ENCODE data around the gene PUM1.

DNA sequence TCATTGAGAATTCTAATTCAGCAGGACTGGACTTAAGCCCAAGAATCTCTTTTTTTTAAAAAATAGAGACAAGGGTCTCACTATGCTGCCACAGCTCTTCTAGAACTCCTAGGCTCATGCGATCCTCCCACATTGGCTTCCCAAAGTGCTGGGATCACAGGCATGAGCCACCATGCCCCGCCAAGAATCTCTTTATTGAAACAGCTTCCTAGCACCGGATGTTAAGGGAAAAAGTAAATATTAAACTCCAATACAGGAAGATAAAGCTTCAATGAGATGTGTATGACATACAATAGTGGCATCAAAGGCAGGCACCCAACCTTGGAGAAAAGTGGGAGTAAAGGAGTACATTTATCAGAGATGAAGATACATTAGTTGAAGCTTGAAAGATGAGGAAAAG, 25.5 kb downstream of the PUM1 start:
- TF ChIP-seq, protein P1, sequence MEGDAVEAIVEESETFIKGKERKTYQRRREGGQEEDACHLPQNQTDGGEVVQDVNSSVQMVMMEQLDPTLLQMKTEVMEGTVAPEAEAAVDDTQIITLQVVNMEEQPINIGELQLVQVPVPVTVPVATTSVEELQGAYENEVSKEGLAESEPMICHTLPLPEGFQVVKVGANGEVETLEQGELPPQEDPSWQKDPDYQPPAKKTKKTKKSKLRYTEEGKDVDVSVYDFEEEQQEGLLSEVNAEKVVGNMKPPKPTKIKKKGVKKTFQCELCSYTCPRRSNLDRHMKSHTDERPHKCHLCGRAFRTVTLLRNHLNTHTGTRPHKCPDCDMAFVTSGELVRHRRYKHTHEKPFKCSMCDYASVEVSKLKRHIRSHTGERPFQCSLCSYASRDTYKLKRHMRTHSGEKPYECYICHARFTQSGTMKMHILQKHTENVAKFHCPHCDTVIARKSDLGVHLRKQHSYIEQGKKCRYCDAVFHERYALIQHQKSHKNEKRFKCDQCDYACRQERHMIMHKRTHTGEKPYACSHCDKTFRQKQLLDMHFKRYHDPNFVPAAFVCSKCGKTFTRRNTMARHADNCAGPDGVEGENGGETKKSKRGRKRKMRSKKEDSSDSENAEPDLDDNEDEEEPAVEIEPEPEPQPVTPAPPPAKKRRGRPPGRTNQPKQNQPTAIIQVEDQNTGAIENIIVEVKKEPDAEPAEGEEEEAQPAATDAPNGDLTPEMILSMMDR (conservative IDR thresholded peaks at IDR 0.05 in 1 of 2, IDR thresholded peaks at IDR 0.05 in 1 of 2; ENCODE audit: low read depth in 1 of 2, low read length in 2 of 2) = no peak
- no peak for TF ChIP-seq EZH2 (IDR thresholded peaks at IDR 0.05; ENCODE audit: low read length, missing control alignments)
